HG02610 (cell line): ENCODE results near the gene GPR137C.

Experiments used
- ATAC-seq: cut with Tn5 transposase; IDR thresholded peaks from one replicate; pipeline ENCODE4 v1.9.1; 2021; ENCODE audit warnings: mild to moderate bottlenecking, moderate library complexity; ENCODE audit not compliant: unreplicated experiment

GPR137C gene, protein sequence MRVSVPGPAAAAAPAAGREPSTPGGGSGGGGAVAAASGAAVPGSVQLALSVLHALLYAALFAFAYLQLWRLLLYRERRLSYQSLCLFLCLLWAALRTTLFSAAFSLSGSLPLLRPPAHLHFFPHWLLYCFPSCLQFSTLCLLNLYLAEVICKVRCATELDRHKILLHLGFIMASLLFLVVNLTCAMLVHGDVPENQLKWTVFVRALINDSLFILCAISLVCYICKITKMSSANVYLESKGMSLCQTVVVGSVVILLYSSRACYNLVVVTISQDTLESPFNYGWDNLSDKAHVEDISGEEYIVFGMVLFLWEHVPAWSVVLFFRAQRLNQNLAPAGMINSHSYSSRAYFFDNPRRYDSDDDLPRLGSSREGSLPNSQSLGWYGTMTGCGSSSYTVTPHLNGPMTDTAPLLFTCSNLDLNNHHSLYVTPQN

GRCh38 chr14:52552063-52552988 lies at the start of gene GPR137C, which contains the start of gene TXNDC16:
Gene GPR137C, plus strand, starts transcription at chr14:52552836. Its CDS starts 312 bp downstream, at chr14:52553148.
Gene TXNDC16, minus strand, starts transcription at chr14:52552505. Its CDS starts 8,948 bp downstream, at chr14:52543557.
- peak; percentile 96 for ATAC-seq

DNA sequence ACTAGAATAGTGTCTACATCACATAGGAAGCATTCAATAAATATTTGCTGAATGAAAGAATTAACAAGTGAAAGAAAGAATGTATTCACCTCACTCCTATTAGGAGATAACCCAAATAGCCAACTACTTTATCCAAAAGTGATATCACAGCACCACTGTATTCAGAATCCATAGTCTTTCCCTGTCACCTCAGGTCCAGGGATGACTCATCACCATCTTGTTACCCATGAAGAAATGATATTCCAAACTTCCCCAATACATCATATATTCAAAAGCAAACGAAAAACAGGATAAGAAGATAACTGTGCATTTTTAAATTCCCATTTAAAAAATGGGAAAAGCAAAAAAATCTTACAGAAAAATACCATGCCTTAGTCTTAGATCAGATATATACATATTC lies 39.4 kb upstream of the GPR137C start:
- no peak for ATAC-seq

- ATAC-seq: no peak
Observed at GRCh38 chr14:52514046-52514811, 38.4 kb upstream of the GPR137C start.

DNA sequence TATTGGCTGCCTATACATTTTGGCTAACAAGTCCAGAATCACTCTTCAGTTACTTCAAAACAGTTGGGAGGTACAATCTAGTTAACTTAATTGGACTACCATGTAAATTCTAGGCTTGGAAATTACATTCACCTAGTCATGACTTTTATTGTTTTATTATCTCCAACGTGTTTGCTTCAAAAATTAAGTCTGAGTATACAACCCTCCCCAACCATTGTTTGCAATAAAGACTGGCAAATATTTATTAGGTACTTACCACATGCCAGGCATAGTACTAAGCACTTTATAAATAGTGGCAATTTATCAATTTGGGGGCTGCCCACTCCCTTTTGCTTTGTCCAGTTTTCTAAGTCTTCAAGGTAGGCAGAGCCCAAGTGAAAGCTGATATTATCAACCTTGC lies 30.6 kb upstream of the GPR137C start:
- ATAC-seq: no peak

DNA sequence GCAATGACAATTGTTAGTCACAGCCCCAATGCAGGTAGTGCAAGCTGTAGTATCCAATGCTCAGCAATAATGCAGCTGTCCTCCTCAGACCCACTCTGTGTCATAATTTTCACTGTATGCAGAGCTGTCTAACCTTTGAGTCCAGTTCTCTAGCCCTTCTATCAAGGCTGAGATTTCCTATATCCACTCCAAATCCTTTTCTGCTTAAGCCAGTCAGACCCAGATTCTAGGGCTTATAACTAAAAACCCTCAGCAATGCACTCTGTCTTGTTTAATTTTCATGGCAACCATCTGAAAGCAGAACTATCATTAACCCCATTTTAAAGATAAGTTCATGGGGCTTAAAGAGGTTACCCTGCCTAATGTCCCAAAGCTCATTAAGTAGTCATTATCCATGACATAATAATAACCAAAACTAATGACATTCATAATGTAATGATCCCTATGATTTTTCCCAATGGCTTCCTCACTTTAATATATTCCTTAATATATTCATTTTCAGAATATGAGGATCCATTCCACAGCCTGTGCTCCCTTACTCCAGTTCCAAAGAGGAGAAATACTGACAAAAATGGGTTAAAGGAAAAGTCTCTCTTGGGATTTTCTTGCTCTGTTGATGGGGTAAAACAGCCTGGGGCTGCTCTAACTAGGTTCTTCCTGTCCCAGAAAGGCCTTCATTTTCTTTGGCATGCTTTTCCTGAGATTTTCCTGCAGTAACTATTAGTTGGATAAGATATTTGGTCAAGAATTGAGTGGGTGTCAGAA lies 29.9 kb upstream of the GPR137C start:
- ATAC-seq: no peak

- ATAC-seq: no peak
Observed at GRCh38 chr14:52527052-52527451, 25.6 kb upstream of the GPR137C start.

DNA sequence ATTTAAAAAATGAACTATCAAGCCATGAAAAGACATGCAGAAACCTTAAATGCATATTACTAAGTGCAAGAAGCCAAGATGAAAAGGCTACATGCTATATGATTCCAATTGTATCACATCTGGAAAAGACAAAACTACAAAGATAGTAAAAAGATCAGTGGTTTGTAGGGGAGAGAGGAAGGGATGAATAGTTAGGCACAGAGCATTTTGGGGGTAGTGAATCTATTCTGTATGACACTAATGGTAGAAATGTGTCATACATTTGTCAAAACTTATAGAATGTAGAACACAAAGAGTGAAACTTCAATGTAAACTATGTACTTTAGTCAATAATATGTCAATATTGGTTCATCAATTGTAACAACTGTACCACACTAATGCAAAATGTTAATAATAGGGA lies 21.2 kb upstream of the GPR137C start:
- ATAC-seq: no peak

- ATAC-seq: no peak
Observed at GRCh38 chr14:52536269-52536668, 16.4 kb upstream of the GPR137C start.

- ATAC-seq: no peak
Observed at GRCh38 chr14:52538623-52539022, 14.0 kb upstream of the GPR137C start.

GRCh38 chr14:52545584-52546317 lies 6.9 kb upstream of the GPR137C start:
- no peak for ATAC-seq

- no peak for ATAC-seq
Observed at GRCh38 chr14:52546318-52546670, 6.3 kb upstream of the GPR137C start.

- ATAC-seq: no peak
Observed at GRCh38 chr14:52547027-52547426, 5.6 kb upstream of the GPR137C start.

GRCh38 chr14:52547526-52547925 lies 5.1 kb upstream of the GPR137C start:
- no peak for ATAC-seq

DNA sequence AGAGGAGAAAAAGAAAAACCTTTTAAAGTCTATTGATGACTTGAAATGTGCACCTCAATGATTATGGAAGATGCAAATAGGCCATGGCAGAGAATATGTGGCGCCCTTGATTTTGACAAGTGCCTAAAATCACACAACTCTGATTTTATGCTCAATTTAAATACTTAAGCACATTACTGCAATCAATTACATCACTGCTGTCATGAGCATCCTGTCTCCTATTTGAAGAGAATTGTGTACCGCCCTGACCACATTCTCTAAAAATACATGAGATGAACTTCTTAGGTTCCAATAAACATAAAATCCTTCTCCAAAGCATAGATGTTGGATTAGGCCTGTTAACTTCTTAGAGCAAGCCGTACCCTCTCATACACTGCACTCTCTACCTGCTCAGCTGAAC lies 2.0 kb upstream of the GPR137C start:
- ATAC-seq: no peak

GRCh38 chr14:52551205-52551604 lies 1.4 kb upstream of the GPR137C start:
- no peak for ATAC-seq

- ATAC-seq: no peak
Observed at GRCh38 chr14:52551696-52552062, 957 bp upstream of the GPR137C start.

DNA sequence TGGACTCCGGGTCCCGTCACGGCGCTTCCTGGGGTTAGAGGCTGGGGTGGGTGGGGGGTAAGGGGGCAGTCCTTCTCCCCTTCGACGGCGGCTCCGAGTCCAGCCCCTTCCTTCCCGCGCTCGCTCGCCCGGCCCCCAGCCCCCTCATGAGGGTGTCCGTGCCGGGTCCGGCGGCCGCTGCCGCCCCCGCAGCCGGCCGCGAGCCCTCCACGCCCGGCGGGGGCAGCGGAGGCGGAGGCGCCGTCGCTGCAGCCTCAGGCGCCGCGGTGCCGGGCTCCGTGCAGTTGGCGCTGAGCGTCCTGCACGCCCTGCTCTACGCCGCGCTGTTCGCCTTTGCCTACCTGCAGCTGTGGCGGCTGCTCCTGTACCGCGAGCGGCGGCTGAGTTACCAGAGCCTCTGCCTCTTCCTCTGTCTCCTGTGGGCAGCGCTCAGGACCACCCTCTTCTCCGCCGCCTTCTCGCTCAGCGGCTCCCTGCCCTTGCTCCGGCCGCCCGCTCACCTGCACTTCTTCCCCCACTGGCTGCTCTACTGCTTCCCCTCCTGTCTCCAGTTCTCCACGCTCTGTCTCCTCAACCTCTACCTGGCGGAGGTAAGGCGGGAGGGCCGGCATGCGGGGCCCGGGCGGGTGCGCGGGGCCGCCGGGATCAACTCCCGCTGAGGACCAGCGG lies 500 bp downstream of the GPR137C start:
- peak; percentile 11 for ATAC-seq

- ATAC-seq: no peak
Observed at GRCh38 chr14:52553671-52554575, 1.3 kb downstream of the GPR137C start.
